Keratinocyte (primary cell): ENCODE results near the gene GH2. TPM values are rescaled to one million over a fixed set of nuclear protein-coding genes. Genes with fewer than 3 reads are reported as not detected.

Source experiments
- DNase-seq: peaks from one replicate; pipeline ENCODE4 v3.0.0-alpha.2; 2011; ENCODE audit warnings: low read depth, missing footprints, low spot score
- FAIRE-seq: peaks from 2 replicates; lab custom pipeline; 2011; peaks lifted over from hg19 to GRCh38; lab: Jason Lieb, UNC
- H2AFZ ChIP-seq: 2 replicates; pipeline ENCODE4 v1.6.0; 2012; ENCODE audit warnings: low read length, control low read depth, inconsistent platforms; ENCODE audit not compliant: control insufficient read depth
- H3K27ac ChIP-seq: 2 replicates; pipeline ENCODE4 v1.5.1; 2011; ENCODE audit warnings: low read length; ENCODE audit not compliant: control insufficient read depth, insufficient read depth
- H3K27me3 ChIP-seq: 3 replicates; pipeline ENCODE4 v1.6.0; 2011; ENCODE audit warnings: low read length; ENCODE audit not compliant: control insufficient read depth, insufficient read depth; ENCODE audit errors: extremely low read depth
- H3K36me3 ChIP-seq, 2 experiments: 2 replicates in 1 of 2; 3 replicates in 1 of 2; pipeline ENCODE4 v1.5.1; 2011; ENCODE audit warnings: low read length in 2 of 2, mild to moderate bottlenecking in 1 of 2; ENCODE audit not compliant: control insufficient read depth in 2 of 2, insufficient read depth in 2 of 2; ENCODE audit errors: extremely low read depth in 1 of 2
- H3K4me1 ChIP-seq: 3 replicates; pipeline ENCODE4 v1.5.1; 2011; ENCODE audit warnings: low read length; ENCODE audit not compliant: control insufficient read depth, insufficient read depth; ENCODE audit errors: extremely low read depth
- H3K4me2 ChIP-seq: 3 replicates; pipeline ENCODE4 v1.6.0; 2011; ENCODE audit warnings: low read depth, low read length; ENCODE audit not compliant: control insufficient read depth, insufficient read depth; ENCODE audit errors: extremely low read depth
- H3K4me3 ChIP-seq, 3 experiments: fragments of 200-600 bp in 1 of 3; sonication (generic) in 1 of 3; 2 replicates in 2 of 3; 3 replicates in 1 of 3; pipeline ENCODE4 v1.5.1; 2011 to 2016; ENCODE audit warnings: low read length in 3 of 3, mild to moderate bottlenecking in 3 of 3, control low read depth in 2 of 3, inconsistent platforms in 1 of 3, low read depth in 1 of 3, mixed read lengths in 1 of 3, mixed run types in 1 of 3, moderate library complexity in 1 of 3; ENCODE audit not compliant: control insufficient read depth in 2 of 3, insufficient read depth in 2 of 3; ENCODE audit errors: extremely low read depth in 1 of 3
- H3K79me2 ChIP-seq: 2 replicates; pipeline ENCODE4 v1.6.0; 2012; ENCODE audit warnings: low read length; ENCODE audit not compliant: control insufficient read depth, insufficient read depth
- H3K9ac ChIP-seq: 3 replicates; pipeline ENCODE4 v1.6.0; 2011; ENCODE audit warnings: low read length; ENCODE audit not compliant: control insufficient read depth, insufficient read depth; ENCODE audit errors: extremely low read depth
- H3K9me1 ChIP-seq: 3 replicates; pipeline ENCODE4 v1.6.0; 2011; ENCODE audit warnings: low read length; ENCODE audit not compliant: control insufficient read depth, insufficient read depth; ENCODE audit errors: extremely low read depth
- H3K9me3 ChIP-seq: 2 replicates; pipeline ENCODE4 v1.5.1; 2012; ENCODE audit warnings: low read depth, low read length; ENCODE audit not compliant: control insufficient read depth
- H4K20me1 ChIP-seq: 3 replicates; pipeline ENCODE4 v1.6.0; 2011; ENCODE audit warnings: low read length; ENCODE audit not compliant: control insufficient read depth, insufficient read depth; ENCODE audit errors: extremely low read depth
- CTCF ChIP-seq, 3 experiments: IDR thresholded peaks in 1 of 3; conservative IDR thresholded peaks in 1 of 3; optimal IDR thresholded peaks in 1 of 3; 2 replicates in 2 of 3; 3 replicates in 1 of 3; pipeline versions ENCODE3 to v1.5.1; 2011; ENCODE audit warnings: low read length in 3 of 3, mild to moderate bottlenecking in 3 of 3, moderate library complexity in 2 of 3, control low read depth in 1 of 3, inconsistent platforms in 1 of 3; ENCODE audit not compliant: insufficient read depth in 2 of 3; ENCODE audit errors: extremely low read depth in 1 of 3
- EZH2 ChIP-seq: IDR thresholded peaks from one replicate; pipeline ENCODE4 v1.6.1; 2012; ENCODE audit warnings: inconsistent platforms, mild to moderate bottlenecking, low read length, moderate library complexity
- dilution Hi-C: fragments of 300-500 bp; cut with MboI; formaldehyde crosslinking; loops from one replicate; pipeline ENCODE4 v1.7.0; 2020; ENCODE audit warnings: low sequenced_read_pairs; ENCODE audit not compliant: extremely low pct_ligation_motif_present
- polyA minus RNA-seq, 3 experiments: library from RNA; depleted of rRNA, polyadenylated mRNA; stranded (reverse); fragments of >200 nt; gene quantifications; 1 replicate in 1 of 3; 2 replicates in 1 of 3; 3 replicates in 1 of 3; pipeline ENCODE4 v1.2.3, GENCODE V29; 2011
- polyA plus RNA-seq, 5 experiments: library from polyadenylated mRNA; depleted of rRNA in 3 of 5; stranded (reverse) in 3 of 5; stranded (forward) in 1 of 5; unstranded in 1 of 5; fragments of >200 nt; gene quantifications; 1 replicate in 1 of 5; 2 replicates in 3 of 5; 3 replicates in 1 of 5; pipeline versions ENCODE4 v1.2.1 to v1.2.3, GENCODE V29; 2011 to 2012; ENCODE audit warnings: missing spikeins in 2 of 5, low read depth in 1 of 5, low replicate concordance in 1 of 5

The GH2 gene
- polyA plus RNA-seq: not detected in 3 replicates
- polyA plus RNA-seq (2011; ENCODE audit: low read depth): not detected
- polyA plus RNA-seq (2011; cell fraction: cytosol; rRNA removed): not detected in 2 replicates
- not detected in 2 replicates for polyA plus RNA-seq (2011; cell fraction: nucleus; rRNA removed)
- not detected in 2 replicates for polyA plus RNA-seq (2012; ENCODE audit: low replicate concordance)
- polyA minus RNA-seq: not detected in 3 replicates
- polyA minus RNA-seq (2011; cell fraction: cytosol; rRNA and poly(A)+ RNA removed): not detected
- polyA minus RNA-seq (2011; cell fraction: nucleus; rRNA and poly(A)+ RNA removed): not detected in 2 replicates

GRCh38 chr17:63881935-63882601 is at the start of gene GH2:
GH2 (minus strand) TSS chr17:63881944; CDS start chr17:63881801, 143 bp downstream.
- Histone ChIP-seq H3K9ac (no peak within 1 kb of the TSS), H3K9me1 (no peaks in the 10 kb centered on the region), H3K27ac (no peak within 1 kb of the TSS), H3K9me3 (no peaks in the 10 kb centered on the region), H2AFZ (no peak within 1 kb of the TSS), H3K79me2 (no peaks in the 10 kb centered on the region), H4K20me1 (no peaks in the 10 kb centered on the region), H3K4me1 (no peaks in the 10 kb centered on the region), H3K36me3 (no peaks in the 10 kb centered on the region), H3K4me2 (no peak within 1 kb of the TSS), H3K27me3 (no peaks in the 10 kb centered on the region), H3K4me3 (no peak within 1 kb of the TSS)
- TF ChIP-seq CTCF (optimal IDR thresholded peaks at IDR 0.05 in 1 of 3, IDR thresholded peaks at IDR 0.05 in 1 of 3, conservative IDR thresholded peaks at IDR 0.05 in 1 of 3; ENCODE audit: extremely low read depth in 1 of 3, insufficient read depth in 2 of 3, low read length in 3 of 3): peak; percentile 67 to 80 (median 78)
- TF ChIP-seq EZH2: no peak
- no peak for FAIRE-seq
- dilution Hi-C loops: no loop called here
- DNase-seq: no peak

GRCh38 chr17:63930951-63931575 is 49.3 kb upstream of the GH2 start:
- no peaks in the 10 kb centered on the region for H3K79me2 ChIP-seq
- H3K9me3 ChIP-seq: no peaks in the 10 kb centered on the region
- no peaks in the 10 kb centered on the region for H3K9me1 ChIP-seq
- dilution Hi-C loops: no loop called here
- no peak overlapping the region for H3K4me3 ChIP-seq
- no peak overlapping the region for H2AFZ ChIP-seq
- no peak for FAIRE-seq
- H3K4me2 ChIP-seq: no peak overlapping the region
- H3K27me3 ChIP-seq: peaks cover 20% of the 10 kb centered on the region
- H3K27ac ChIP-seq: no peak overlapping the region
- H3K4me1 ChIP-seq: peaks cover 12% of the 10 kb centered on the region
- no peak for TF ChIP-seq EZH2
- TF ChIP-seq CTCF (optimal IDR thresholded peaks at IDR 0.05 in 1 of 3, IDR thresholded peaks at IDR 0.05 in 1 of 3, conservative IDR thresholded peaks at IDR 0.05 in 1 of 3; ENCODE audit: extremely low read depth in 1 of 3, insufficient read depth in 2 of 3, low read length in 3 of 3): no peak
- no peak for DNase-seq
- no peaks in the 10 kb centered on the region for H4K20me1 ChIP-seq
- H3K9ac ChIP-seq: no peak overlapping the region
- no peaks in the 10 kb centered on the region for H3K36me3 ChIP-seq
